Calu3 (cell line): ENCODE results near the gene HSP90B1. TPM values are rescaled to one million over a fixed set of nuclear protein-coding genes. Genes with fewer than 3 reads are reported as not detected.

Source experiments
- BruUV-seq: library from RNA; stranded (reverse); fragments of 400-500 nt; replicated peaks from 2 replicates; lab custom pipeline; 2021; lab: Mats Ljungman, UMichigan
- CTCF ChIA-PET: fragments of 300-600 bp; sonication (Branson Sonifier 250); formaldehyde crosslinking; loops from one replicate; lab custom pipeline; 2022; ENCODE audit warnings: antibody characterized with exemption; lab: Charles Lee
- DNase-seq: peaks from one replicate; pipeline ENCODE4 v3.0.0; 2022
- H3K27ac Mint-ChIP-seq: one replicate; pipeline ENCODE4 v1.8.0; 2022; ENCODE audit warnings: mixed read lengths; ENCODE audit not compliant: unreplicated experiment
- H3K27me3 Mint-ChIP-seq: one replicate; pipeline ENCODE4 v1.8.0; 2022; ENCODE audit warnings: mixed read lengths; ENCODE audit not compliant: unreplicated experiment
- H3K36me3 Mint-ChIP-seq: one replicate; pipeline ENCODE4 v1.8.0; 2022; ENCODE audit warnings: mild to moderate bottlenecking, moderate library complexity, mixed read lengths; ENCODE audit not compliant: insufficient read depth, unreplicated experiment
- H3K4me1 Mint-ChIP-seq: one replicate; pipeline ENCODE4 v1.8.0; 2022; ENCODE audit warnings: mild to moderate bottlenecking, low read depth, mixed read lengths; ENCODE audit not compliant: unreplicated experiment
- H3K4me3 Mint-ChIP-seq: one replicate; pipeline ENCODE4 v1.8.0; 2022; ENCODE audit warnings: mild to moderate bottlenecking, low read depth, moderate library complexity, mixed read lengths; ENCODE audit not compliant: unreplicated experiment
- H3K9me3 Mint-ChIP-seq: one replicate; pipeline ENCODE4 v1.8.0; 2022; ENCODE audit warnings: low read depth, mixed read lengths; ENCODE audit not compliant: unreplicated experiment
- CTCF ChIP-seq: fragments of 200-600 bp; IDR thresholded peaks from one replicate; pipeline ENCODE4 v1.8.0; 2022; ENCODE audit warnings: antibody characterized with exemption; ENCODE audit not compliant: unreplicated experiment
- intact Hi-C: fragments of 100-400 bp; cut with micrococcal nuclease; formaldehyde crosslinking; loops from one replicate; pipeline ENCODE4 v1.10.0; 2022; ENCODE audit not compliant: unreplicated experiment
- total RNA-seq: library from RNA; stranded (reverse); gene quantifications from 2 replicates; pipeline ENCODE4 v1.2.3, GENCODE V29; 2022

HSP90B1 gene
- total RNA-seq, 1 experiment from 2014 or later, result 1,328 TPM

GRCh38 chr12:103901518-103902173, 28.6 kb upstream of the HSP90B1 start:
- BruUV-seq, result no TSS peak
- Mint-ChIP-seq H3K4me3 (no peak overlapping the region), H3K9me3 (no peaks in the 10 kb centered on the region), H3K4me1 (no peaks in the 10 kb centered on the region), H3K36me3 (no peaks in the 10 kb centered on the region), H3K27ac (no peak overlapping the region), H3K27me3 (peaks cover 53% of the 10 kb centered on the region)
- intact Hi-C loops, result no loop called here
- TF ChIP-seq CTCF, result no peak
- CTCF ChIA-PET, result no interaction called here
- DNase-seq, result no peak

- Mint-ChIP-seq H3K9me3 (no peaks in the 10 kb centered on the region), H3K4me3 (no peak overlapping the region), H3K4me1 (peaks cover 7% of the 10 kb centered on the region), H3K36me3 (no peaks in the 10 kb centered on the region), H3K27ac (no peak overlapping the region), H3K27me3 (peaks cover 53% of the 10 kb centered on the region)
- DNase-seq, result no peak
- intact Hi-C loops, result no loop called here
- CTCF ChIA-PET, result no interaction called here
- no peak for TF ChIP-seq CTCF
- BruUV-seq, result no TSS peak
Measured at GRCh38 chr12:103903993-103904392, 26.2 kb upstream of the HSP90B1 start.

- TF ChIP-seq CTCF, result no peak
- Mint-ChIP-seq H3K4me1 (peaks cover 18% of the 10 kb centered on the region), H3K36me3 (no peaks in the 10 kb centered on the region), H3K27me3 (peaks cover 44% of the 10 kb centered on the region), H3K4me3 (no peak overlapping the region), H3K9me3 (no peaks in the 10 kb centered on the region), H3K27ac (no peak overlapping the region)
- CTCF ChIA-PET, result no interaction called here
- no peak for DNase-seq
- intact Hi-C loops, result no loop called here
- BruUV-seq, result no TSS peak
Measured at GRCh38 chr12:103905730-103906349, 24.4 kb upstream of the HSP90B1 start.

DNA sequence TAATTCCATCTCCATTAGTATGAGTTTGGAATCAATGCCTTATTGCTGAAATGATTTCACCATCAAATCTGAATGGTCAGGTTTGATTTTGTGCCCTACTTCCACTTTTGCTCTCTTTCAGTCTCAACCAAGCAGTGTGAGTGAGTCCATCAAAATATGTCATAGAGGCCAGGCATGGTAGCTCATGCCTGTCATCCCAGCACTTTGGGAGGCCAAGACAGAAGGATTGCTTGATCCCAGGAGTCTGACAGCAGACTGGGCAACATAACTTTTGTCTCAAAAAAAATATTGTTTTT, 22.0 kb upstream of the HSP90B1 start:
- no peak for DNase-seq
- CTCF ChIA-PET, result no interaction called here
- H3K27me3 Mint-ChIP-seq, result peaks cover 34% of the 10 kb centered on the region
- no peak overlapping the region for H3K4me3 Mint-ChIP-seq
- H3K4me1 Mint-ChIP-seq, result peaks cover 18% of the 10 kb centered on the region
- intact Hi-C loops, result no loop called here
- no TSS peak for BruUV-seq
- TF ChIP-seq CTCF, result no peak
- H3K27ac Mint-ChIP-seq, result no peak overlapping the region
- H3K36me3 Mint-ChIP-seq, result no peaks in the 10 kb centered on the region
- H3K9me3 Mint-ChIP-seq, result no peaks in the 10 kb centered on the region
